Activated B cell treated with CpG ODN at 0.5 μM for 24 hours (primary cell): ENCODE results near the gene PSMD5. TPM values are rescaled to one million over a fixed set of nuclear protein-coding genes. Genes with fewer than 3 reads are reported as not detected.

Experiments used
- ATAC-seq: fragments of 200-7000 bp; cut with Tn5 transposase; one replicate; pipeline ENCODE4 v1.10.0; 2021; ENCODE audit warnings: low read depth, mild to moderate bottlenecking, moderate library complexity
- CTCF ChIA-PET: fragments of 350-600 bp; sonication (Branson Sonifier 250); formaldehyde crosslinking; loops from one replicate; lab custom pipeline; 2021; ENCODE audit warnings: antibody characterized with exemption; lab: Charles Lee
- POLR2A ChIA-PET: fragments of 350-600 bp; sonication (Branson Sonifier 250); formaldehyde crosslinking; loops from one replicate; lab custom pipeline; 2021; ENCODE audit warnings: antibody characterized with exemption; lab: Charles Lee
- DNase-seq: peaks from one replicate; pipeline ENCODE4 v3.0.0; 2022
- H3K27ac Mint-ChIP-seq: one replicate; pipeline ENCODE4 v1.8.0; 2020; ENCODE audit warnings: mixed read lengths
- H3K27me3 Mint-ChIP-seq: one replicate; pipeline ENCODE4 v1.8.0; 2021; ENCODE audit warnings: mixed read lengths
- H3K36me3 Mint-ChIP-seq: one replicate; pipeline ENCODE4 v1.8.0; 2021; ENCODE audit warnings: low read depth, mixed read lengths
- H3K4me1 Mint-ChIP-seq: one replicate; pipeline ENCODE4 v1.8.0; 2021; ENCODE audit warnings: mixed read lengths
- H3K4me3 Mint-ChIP-seq: one replicate; pipeline ENCODE4 v1.8.0; 2020; ENCODE audit warnings: mild to moderate bottlenecking, mixed read lengths
- H3K9me3 Mint-ChIP-seq: one replicate; pipeline ENCODE4 v1.8.0; 2020; ENCODE audit warnings: mixed read lengths
- CTCF ChIP-seq: fragments of 200-600 bp; IDR thresholded peaks from one replicate; pipeline ENCODE4 v1.8.0; 2022; ENCODE audit warnings: antibody characterized with exemption, mild to moderate bottlenecking
- intact Hi-C: fragments of 100-400 bp; cut with micrococcal nuclease; formaldehyde crosslinking; loops from one replicate; pipeline ENCODE4 v1.15.1; 2024
- total RNA-seq: library from RNA; stranded (reverse); gene quantifications from 2 replicates; pipeline ENCODE4 v1.2.3, GENCODE V29; 2022

Gene PSMD5
- total RNA-seq, 1 donor from 2014 or later = 38.9 TPM

- H3K9me3 Mint-ChIP-seq = no peaks in the 10 kb centered on the region
- no peak overlapping the region for H3K27ac Mint-ChIP-seq
- DNase-seq (no peak), ATAC-seq (no peak)
- H3K4me1 Mint-ChIP-seq = no peaks in the 10 kb centered on the region
- H3K36me3 Mint-ChIP-seq = peaks cover 72% of the 10 kb centered on the region
- POLR2A ChIA-PET = no interaction called here
- CTCF ChIA-PET = no interaction called here
- intact Hi-C loops = no loop called here
- no peak overlapping the region for H3K4me3 Mint-ChIP-seq
- H3K27me3 Mint-ChIP-seq = no peaks in the 10 kb centered on the region
- TF ChIP-seq CTCF = no peak
Observed at GRCh38 chr9:120776788-120777187, 65.9 kb downstream of the PSMD5 start.

DNA sequence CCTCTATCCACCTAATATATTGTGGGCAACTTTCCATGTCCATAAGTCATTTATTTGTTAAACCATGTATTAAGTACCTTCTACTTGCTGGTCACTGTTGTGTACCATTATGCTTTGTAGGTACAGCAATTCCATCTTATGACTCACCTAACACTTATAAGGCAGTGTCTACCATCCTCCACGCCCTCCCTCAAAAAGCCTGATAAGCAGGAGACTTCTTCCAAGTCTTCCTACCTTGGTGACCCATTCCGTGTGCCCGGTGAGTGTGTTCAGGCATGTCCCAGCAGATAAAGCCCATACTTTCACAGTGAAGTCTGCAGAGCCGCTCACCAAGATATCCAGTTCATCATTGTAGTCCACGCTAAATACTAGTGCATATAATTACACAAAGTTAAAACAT lies 66.9 kb downstream of the PSMD5 start:
- POLR2A ChIA-PET = no interaction called here

GRCh38 chr9:120774719-120775118 lies 68.0 kb downstream of the PSMD5 start:
- CTCF ChIA-PET = no interaction called here
- intact Hi-C loops = no loop called here
- peaks cover 83% of the 10 kb centered on the region for H3K36me3 Mint-ChIP-seq

More for the DNA sequence above, 66.9 kb downstream of the PSMD5 start:
- Mint-ChIP-seq H3K9me3 (no peaks in the 10 kb centered on the region), H3K4me1 (no peaks in the 10 kb centered on the region), H3K36me3 (peaks cover 78% of the 10 kb centered on the region), H3K4me3 (no peak overlapping the region), H3K27me3 (no peaks in the 10 kb centered on the region), H3K27ac (no peak overlapping the region)
- TF ChIP-seq CTCF = no peak
- intact Hi-C loops = no loop called here
- DNase-seq (no peak), ATAC-seq (no peak)
- CTCF ChIA-PET = no interaction called here

GRCh38 chr9:120773256-120773655 lies 69.5 kb downstream of the PSMD5 start:
- TF ChIP-seq CTCF = no peak
- no peak overlapping the region for H3K27ac Mint-ChIP-seq

More at GRCh38 chr9:120774719-120775118, 68.0 kb downstream of the PSMD5 start:
- Mint-ChIP-seq H3K9me3 (no peaks in the 10 kb centered on the region), H3K4me1 (no peaks in the 10 kb centered on the region), H3K4me3 (no peak overlapping the region), H3K27ac (no peak overlapping the region), H3K27me3 (no peaks in the 10 kb centered on the region)
- DNase-seq = no peak
- TF ChIP-seq CTCF = no peak
- POLR2A ChIA-PET = interaction anchor here (0.6 to 0.9 kb wide), 2 partner anchors 40 to 118 kb away, joined by 3 read pairs; no protein-coding TSS in a partner anchor
- no peak for ATAC-seq

GRCh38 chr9:120770931-120771330 lies 71.8 kb downstream of the PSMD5 start:
- Mint-ChIP-seq H3K9me3 (no peaks in the 10 kb centered on the region), H3K27ac (no peak overlapping the region), H3K4me1 (no peaks in the 10 kb centered on the region), H3K36me3 (peaks cover 80% of the 10 kb centered on the region), H3K4me3 (no peak overlapping the region), H3K27me3 (no peaks in the 10 kb centered on the region)
- POLR2A ChIA-PET = no interaction called here
- DNase-seq = no peak
- no peak for ATAC-seq
- TF ChIP-seq CTCF = no peak
- CTCF ChIA-PET = no interaction called here
- intact Hi-C loops = no loop called here

More at GRCh38 chr9:120773256-120773655, 69.5 kb downstream of the PSMD5 start:
- ATAC-seq (no peak), DNase-seq (no peak)
- no peaks in the 10 kb centered on the region for H3K27me3 Mint-ChIP-seq
- ChIA-PET CTCF (no interaction called here), POLR2A (interaction anchor here (1.7 kb wide), 1 partner anchor 20 kb away, joined by 6 read pairs; the partner anchor contains the start of gene FBXW2)
- H3K36me3 Mint-ChIP-seq = peaks cover 82% of the 10 kb centered on the region
- intact Hi-C loops = no loop called here
- no peaks in the 10 kb centered on the region for H3K4me1 Mint-ChIP-seq
- H3K9me3 Mint-ChIP-seq = no peaks in the 10 kb centered on the region
- H3K4me3 Mint-ChIP-seq = no peak overlapping the region
